HepG2 (cell line): ENCODE measurements around the gene CCER1. TPM values are rescaled to one million over a fixed set of nuclear protein-coding genes. Genes with fewer than 3 reads are reported as not detected.

Source experiments
- ATAC-seq: fragments of 200-7000 bp; cut with Tn5 transposase; 3 replicates; pipeline ENCODE4 v1.9.1; 2020; ENCODE audit warnings: mild to moderate bottlenecking, moderate library complexity
- BruUV-seq: library from RNA; stranded (reverse); fragments of 400-500 nt; replicated peaks from 2 replicates; lab custom pipeline; 2021; lab: Mats Ljungman, UMichigan
- CTCF ChIA-PET: fragments of 300-600 bp; formaldehyde crosslinking; extraction: SDS; loops from one replicate; lab custom pipeline; 2021; ENCODE audit warnings: low total read pairs, inconsistent platforms, low intra/inter-chr PET ratio; lab: Yijun Ruan, JAX
- POLR2A ChIA-PET: fragments of 350-600 bp; sonication (Branson Sonifier 250); formaldehyde crosslinking; loops from one replicate; lab custom pipeline; 2020; ENCODE audit warnings: antibody characterized with exemption, inconsistent platforms; lab: Yijun Ruan, JAX
- DNase-seq: peaks from one replicate; pipeline ENCODE4 v3.0.0-alpha.2; 2015; ENCODE audit warnings: low spot score
- FAIRE-seq: peaks from 3 replicates; lab custom pipeline; 2011; peaks lifted over from hg19 to GRCh38; lab: Jason Lieb, UNC
- H2AFZ ChIP-seq: one replicate; pipeline ENCODE4 v1.6.1; 2011; ENCODE audit warnings: low read length, inconsistent platforms
- H3K27ac ChIP-seq: fragments of 300-600 bp; 3 replicates; pipeline ENCODE4 v1.8.0; 2011; ENCODE audit warnings: mixed run types, mild to moderate bottlenecking, mixed read lengths, low read length, inconsistent platforms; ENCODE audit not compliant: insufficient read depth; ENCODE audit errors: extremely low read length
- H3K27me3 ChIP-seq, 2 experiments: fragments of 200-600 bp in 1 of 2; 2 replicates in 1 of 2; 3 replicates in 1 of 2; pipeline versions ENCODE4 v1.6.0 to v1.8.0; 2011; ENCODE audit warnings: low read length in 2 of 2, mild to moderate bottlenecking in 2 of 2, moderate library complexity in 2 of 2, inconsistent platforms in 1 of 2; ENCODE audit not compliant: insufficient read depth in 2 of 2, control insufficient read depth in 1 of 2
- H3K36me3 ChIP-seq, 2 experiments: fragments of 200-600 bp in 1 of 2; replicated peaks in 1 of 2; 2 replicates in 1 of 2; 3 replicates in 1 of 2; pipeline versions ENCODE4 v1.5.1 to v1.8.0; 2011; ENCODE audit warnings: low read length in 2 of 2, inconsistent platforms in 1 of 2; ENCODE audit not compliant: insufficient read depth in 2 of 2, control insufficient read depth in 1 of 2
- H3K4me1 ChIP-seq: 2 replicates; pipeline ENCODE4 v1.5.1; 2012; ENCODE audit warnings: low read length, inconsistent platforms; ENCODE audit not compliant: insufficient read depth
- H3K4me2 ChIP-seq: 2 replicates; pipeline ENCODE4 v1.6.0; 2011; ENCODE audit warnings: low read depth, low read length, inconsistent platforms
- H3K4me3 ChIP-seq, 3 experiments: fragments of 200-600 bp in 1 of 3; sonication (generic), shearing (Covaris generic) in 1 of 3; replicated peaks in 1 of 3; 2 replicates each; pipeline ENCODE4 v1.5.1; 2011 to 2016; ENCODE audit warnings: low read length in 3 of 3, inconsistent platforms in 2 of 3, low read depth in 2 of 3, mild to moderate bottlenecking in 2 of 3, control low read depth in 1 of 3, mixed read lengths in 1 of 3; ENCODE audit not compliant: insufficient read depth in 1 of 3
- H3K79me2 ChIP-seq: one replicate; pipeline ENCODE4 v1.6.1; 2011; ENCODE audit warnings: low read length, inconsistent platforms; ENCODE audit not compliant: insufficient read depth
- H3K9ac ChIP-seq: 2 replicates; pipeline ENCODE4 v1.6.0; 2011; ENCODE audit warnings: mild to moderate bottlenecking, low read depth, low read length, inconsistent platforms; ENCODE audit not compliant: insufficient read depth
- H3K9me3 ChIP-seq: 2 replicates; pipeline ENCODE4 v1.5.1; 2012; ENCODE audit warnings: mild to moderate bottlenecking, low read length
- H4K20me1 ChIP-seq: 2 replicates; pipeline ENCODE4 v1.6.0; 2011; ENCODE audit warnings: inconsistent platforms, mild to moderate bottlenecking, low read length, moderate library complexity; ENCODE audit not compliant: insufficient read depth
- ARHGAP35 ChIP-seq: sonication (generic); formaldehyde crosslinking; IDR thresholded peaks from 2 replicates; pipeline ENCODE4 v1.9.0; 2022; ENCODE audit warnings: mild to moderate bottlenecking, inconsistent platforms, moderate library complexity, missing genetic modification reagents, borderline replicate concordance
- CREBL2 ChIP-seq: sonication (generic); formaldehyde crosslinking; IDR thresholded peaks from 2 replicates; pipeline ENCODE4 v1.8.1; 2023; ENCODE audit warnings: missing genetic modification reagents, mild to moderate bottlenecking, borderline replicate concordance
- FOXC1 ChIP-seq: sonication (generic); formaldehyde crosslinking; IDR thresholded peaks from 2 replicates; pipeline ENCODE4 v1.8.0; 2022; ENCODE audit warnings: mild to moderate bottlenecking, missing genetic modification reagents, borderline replicate concordance
- FOXM1 ChIP-seq: sonication (generic); formaldehyde crosslinking; IDR thresholded peaks from 2 replicates; pipeline ENCODE4 v1.5.0; 2020; ENCODE audit warnings: missing genetic modification reagents
- HES4 ChIP-seq: sonication (generic); formaldehyde crosslinking; IDR thresholded peaks from 2 replicates; pipeline ENCODE4 v1.9.0; 2021; ENCODE audit warnings: mild to moderate bottlenecking, missing genetic modification reagents, borderline replicate concordance
- HNF4A ChIP-seq: sonication (generic); formaldehyde crosslinking; IDR thresholded peaks from 2 replicates; pipeline ENCODE4 v1.4.0; 2020; ENCODE audit warnings: missing genetic modification reagents
- HOXD1 ChIP-seq: sonication (generic); formaldehyde crosslinking; IDR thresholded peaks from 2 replicates; pipeline ENCODE4 v1.5.0; 2020; ENCODE audit warnings: missing genetic modification reagents
- JARID2 ChIP-seq: sonication (generic); formaldehyde crosslinking; IDR thresholded peaks from 2 replicates; pipeline ENCODE4 v1.8.1; 2023; ENCODE audit warnings: missing genetic modification reagents, inconsistent platforms; ENCODE audit not compliant: insufficient replicate concordance
- PATZ1 ChIP-seq: sonication (generic); formaldehyde crosslinking; IDR thresholded peaks from 2 replicates; pipeline ENCODE4 v1.4.0; 2020; ENCODE audit warnings: missing genetic modification reagents
- RFX5 ChIP-seq: IDR thresholded peaks from 2 replicates; pipeline ENCODE4 v1.6.1; 2011; ENCODE audit warnings: low read depth, low read length, improper control_type of control experiment
- SP5 ChIP-seq: IDR thresholded peaks from 2 replicates; pipeline ENCODE4 v1.6.1; 2016; ENCODE audit warnings: low read depth, borderline replicate concordance
- TEAD2 ChIP-seq: sonication (generic); formaldehyde crosslinking; IDR thresholded peaks from 2 replicates; pipeline ENCODE4 v1.9.0; 2021; ENCODE audit warnings: missing genetic modification reagents
- TEF ChIP-seq: sonication (generic); formaldehyde crosslinking; IDR thresholded peaks from 2 replicates; pipeline ENCODE4 v1.5.0; 2020; ENCODE audit warnings: missing genetic modification reagents
- ZFP62 ChIP-seq: sonication (generic); formaldehyde crosslinking; IDR thresholded peaks from 2 replicates; pipeline ENCODE4 v1.4.0; 2020; ENCODE audit warnings: missing genetic modification reagents
- ZNF33B ChIP-seq: sonication (generic); formaldehyde crosslinking; IDR thresholded peaks from 2 replicates; pipeline ENCODE4 v1.5.1; 2020; ENCODE audit warnings: mild to moderate bottlenecking, missing genetic modification reagents
- ZSCAN20 ChIP-seq: sonication (generic); formaldehyde crosslinking; IDR thresholded peaks from 2 replicates; pipeline ENCODE4 v1.4.0; 2020; ENCODE audit warnings: missing genetic modification reagents, mild to moderate bottlenecking, borderline replicate concordance
- WGBS: methylation state at CpG from one replicate; pipeline ENCODE4 v1.1.6; 2017; ENCODE audit warnings: low lambda C conversion rate; 5-methylcytosine and 5-hydroxymethylcytosine counted together
- in situ Hi-C: cut with HindIII; loops from 2 replicates; pipeline ENCODE4 v1.10.0; 2017; ENCODE audit warnings: low pct_unique_long_range_greater_than_20kb; ENCODE audit not compliant: extremely low pct_ligation_motif_present
- intact Hi-C: fragments of 100-400 bp; cut with micrococcal nuclease; formaldehyde crosslinking; loops from one replicate; pipeline ENCODE4 v1.10.0; 2022; ENCODE audit not compliant: unreplicated experiment
- polyA plus RNA-seq, 8 experiments: library from polyadenylated mRNA; depleted of rRNA in 3 of 8; stranded (reverse) in 7 of 8; unstranded in 1 of 8; fragments of >200 nt; fragmentation: Illumina TruSeq in 4 of 8; extraction: Trizol in 4 of 8; gene quantifications; 2 replicates each; pipeline versions ENCODE4 v1.2.1 to v1.2.3, GENCODE V29; 2011 to 2016; ENCODE audit warnings: low read depth in 4 of 8, missing spikeins in 1 of 8, mixed read lengths in 1 of 8; ENCODE audit not compliant: insufficient read depth in 1 of 8
- total RNA-seq, 5 experiments: library from RNA; depleted of rRNA; stranded (reverse); fragments of >200 nt; fragmentation: Illumina TruSeq; extraction: Trizol; gene quantifications; 2 replicates each; pipeline ENCODE4 v1.2.3, GENCODE V29; 2016; ENCODE audit warnings: low read depth in 1 of 5

CCER1 gene
- total and polyA plus RNA-seq, 2 of the 13 experiments (the other 11 are each of a cell fraction or from before 2014, with no cell fraction given): not detected

GRCh38 chr12:90982170-90982569, 27.2 kb upstream of the CCER1 start (continued):
- TF ChIP-seq ARHGAP35 (CRISPR knock-in tag): no peak
- no peak for TF ChIP-seq SP5 (CRISPR knock-in tag)
- TF ChIP-seq FOXM1 (CRISPR knock-in tag): no peak
- TF ChIP-seq, all 625 proteins: peak for 0

GRCh38 chr12:90979951-90980350, 25.0 kb upstream of the CCER1 start:
- 1% methylated on average over 3 of the region's 3 CpGs for WGBS
- no TSS peak for BruUV-seq
- in situ Hi-C loops: loop anchor here (10.0 kb wide), 1 partner anchor 125 kb away; no protein-coding TSS in a partner anchor

More at GRCh38 chr12:90979951-90980350, 25.0 kb upstream of the CCER1 start:
- Histone ChIP-seq H3K4me1 (no peaks in the 10 kb centered on the region), H3K79me2 (no peaks in the 10 kb centered on the region), H3K36me3 (no peaks in the 10 kb centered on the region), H4K20me1 (no peaks in the 10 kb centered on the region), H3K4me3 (no peak overlapping the region), H3K27me3 (no peaks in the 10 kb centered on the region)
- CTCF ChIA-PET: no interaction called here
- TF ChIP-seq ZNF33B (CRISPR knock-in tag) (no peak), HES4 (CRISPR knock-in tag) (no peak), HNF4A (no peak), CREBL2 (CRISPR knock-in tag) (no peak), RFX5 (no peak), TEAD2 (CRISPR knock-in tag) (no peak), ZSCAN20 (CRISPR knock-in tag) (no peak), ZFP62 (CRISPR knock-in tag) (no peak), TEF (no peak), JARID2 (CRISPR knock-in tag) (no peak), PATZ1 (CRISPR knock-in tag) (no peak), HOXD1 (CRISPR knock-in tag) (no peak), FOXC1 (no peak)
- TF ChIP-seq, all 625 proteins: peak for 0
- Histone ChIP-seq H2AFZ (no peak overlapping the region), H3K9me3 (no peaks in the 10 kb centered on the region), H3K27ac (no peak overlapping the region), H3K4me2 (no peak overlapping the region), H3K9ac (no peak overlapping the region)
- FAIRE-seq (no peak), DNase-seq (no peak), ATAC-seq (no peak)
- POLR2A ChIA-PET: no interaction called here
- intact Hi-C loops: no loop called here
